ENCODE measurements around the gene THRB.

The THRB gene

DNA sequence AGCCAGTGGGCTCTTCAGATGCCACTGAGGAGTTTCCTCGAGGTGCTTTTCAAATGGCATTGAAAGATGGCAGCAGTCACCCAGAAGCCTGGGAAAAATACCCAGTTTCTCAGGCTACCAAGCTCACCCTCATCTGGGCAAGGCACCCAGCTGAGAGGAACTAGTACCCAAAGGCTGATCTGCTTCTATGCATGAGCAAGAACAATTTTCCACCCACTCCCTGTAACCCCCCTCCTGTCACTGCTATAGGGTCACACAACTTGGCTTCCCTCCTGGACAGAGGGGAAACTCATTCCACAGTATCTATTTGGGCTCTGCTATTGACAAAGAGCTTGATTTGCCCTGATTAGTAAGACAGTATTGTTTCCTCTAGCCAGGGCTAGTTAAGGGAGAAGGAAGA is 31.9 kb downstream of the THRB start:
- FAIRE-seq: no peak
- TF ChIP-seq, protein P1, sequence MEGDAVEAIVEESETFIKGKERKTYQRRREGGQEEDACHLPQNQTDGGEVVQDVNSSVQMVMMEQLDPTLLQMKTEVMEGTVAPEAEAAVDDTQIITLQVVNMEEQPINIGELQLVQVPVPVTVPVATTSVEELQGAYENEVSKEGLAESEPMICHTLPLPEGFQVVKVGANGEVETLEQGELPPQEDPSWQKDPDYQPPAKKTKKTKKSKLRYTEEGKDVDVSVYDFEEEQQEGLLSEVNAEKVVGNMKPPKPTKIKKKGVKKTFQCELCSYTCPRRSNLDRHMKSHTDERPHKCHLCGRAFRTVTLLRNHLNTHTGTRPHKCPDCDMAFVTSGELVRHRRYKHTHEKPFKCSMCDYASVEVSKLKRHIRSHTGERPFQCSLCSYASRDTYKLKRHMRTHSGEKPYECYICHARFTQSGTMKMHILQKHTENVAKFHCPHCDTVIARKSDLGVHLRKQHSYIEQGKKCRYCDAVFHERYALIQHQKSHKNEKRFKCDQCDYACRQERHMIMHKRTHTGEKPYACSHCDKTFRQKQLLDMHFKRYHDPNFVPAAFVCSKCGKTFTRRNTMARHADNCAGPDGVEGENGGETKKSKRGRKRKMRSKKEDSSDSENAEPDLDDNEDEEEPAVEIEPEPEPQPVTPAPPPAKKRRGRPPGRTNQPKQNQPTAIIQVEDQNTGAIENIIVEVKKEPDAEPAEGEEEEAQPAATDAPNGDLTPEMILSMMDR (IDR thresholded peaks at IDR 0.05; ENCODE audit: insufficient read depth, missing control alignments): no peak

DNA sequence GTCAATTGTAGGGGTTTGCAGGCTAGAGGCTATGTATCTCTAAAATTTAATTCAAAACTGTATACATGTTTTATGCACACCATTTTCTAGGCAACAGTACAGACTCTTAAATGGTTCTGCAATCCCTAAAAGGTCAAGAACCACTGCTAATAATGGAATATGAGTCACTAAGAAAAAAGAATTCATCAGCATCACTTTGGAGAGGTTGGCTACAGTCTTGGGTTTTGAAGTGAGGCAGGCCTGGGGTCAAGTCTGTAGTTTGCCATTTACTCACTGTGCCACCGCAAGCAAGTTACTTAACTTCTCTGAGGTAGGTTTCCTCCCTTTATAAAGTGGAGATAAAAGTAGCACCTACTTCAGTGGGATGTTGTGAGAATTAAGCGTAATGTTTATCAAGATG is 33.7 kb downstream of the THRB start:
- DNase-seq (ENCODE audit: insufficient read length, low spot score) (no peak), FAIRE-seq (no peak)
- TF ChIP-seq, protein P1 (IDR thresholded peaks at IDR 0.05; ENCODE audit: insufficient read depth, missing control alignments): no peak

More for the DNA sequence above, 31.9 kb downstream of the THRB start:
- no peak for DNase-seq (ENCODE audit: insufficient read length, low spot score)

DNA sequence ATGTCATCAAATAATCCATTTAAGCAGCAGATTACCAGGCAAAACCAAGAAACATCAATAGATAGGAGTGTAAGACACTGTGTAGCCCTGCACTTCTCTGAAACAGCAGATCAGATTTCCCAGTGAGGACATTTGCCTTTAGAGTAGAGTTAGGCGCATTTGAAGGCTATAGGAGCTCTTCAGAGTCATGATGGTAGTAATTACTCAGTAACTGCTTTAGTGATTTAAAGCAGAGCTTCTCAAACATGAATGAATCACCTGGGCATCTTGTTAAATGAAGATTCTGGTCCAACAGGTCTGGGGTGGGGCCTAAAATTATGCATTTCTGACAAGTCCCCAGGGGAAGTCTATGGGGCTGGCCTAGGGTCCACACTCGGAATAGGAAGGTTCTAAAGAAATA is 36.9 kb downstream of the THRB start:
- FAIRE-seq: no peak
- TF ChIP-seq, protein P1 (IDR thresholded peaks at IDR 0.05; ENCODE audit: insufficient read depth, missing control alignments): no peak
- DNase-seq (ENCODE audit: insufficient read length, low spot score): no peak

DNA sequence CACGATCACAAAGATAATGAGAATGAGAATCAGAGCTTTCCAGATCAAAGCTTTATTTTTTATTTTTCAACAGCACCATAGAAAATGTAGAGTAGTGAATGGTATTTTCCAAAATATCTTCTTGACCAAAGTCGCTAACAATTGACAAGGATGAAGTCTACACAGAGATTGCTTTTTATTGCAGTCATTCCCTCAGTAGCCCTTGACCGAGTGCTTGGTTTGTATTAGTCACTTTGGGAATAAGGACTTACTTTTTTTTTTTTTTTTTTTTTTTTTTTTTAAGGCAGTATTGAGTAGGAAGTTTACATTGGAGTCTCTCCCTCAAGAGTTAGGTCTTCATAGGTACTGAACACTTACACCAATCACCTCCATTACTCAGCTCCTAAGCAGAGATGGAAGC is 39.8 kb downstream of the THRB start:
- FAIRE-seq: no peak
- DNase-seq (ENCODE audit: insufficient read length, low spot score): no peak
- TF ChIP-seq, protein P1 (IDR thresholded peaks at IDR 0.05; ENCODE audit: insufficient read depth, missing control alignments): no peak

DNA sequence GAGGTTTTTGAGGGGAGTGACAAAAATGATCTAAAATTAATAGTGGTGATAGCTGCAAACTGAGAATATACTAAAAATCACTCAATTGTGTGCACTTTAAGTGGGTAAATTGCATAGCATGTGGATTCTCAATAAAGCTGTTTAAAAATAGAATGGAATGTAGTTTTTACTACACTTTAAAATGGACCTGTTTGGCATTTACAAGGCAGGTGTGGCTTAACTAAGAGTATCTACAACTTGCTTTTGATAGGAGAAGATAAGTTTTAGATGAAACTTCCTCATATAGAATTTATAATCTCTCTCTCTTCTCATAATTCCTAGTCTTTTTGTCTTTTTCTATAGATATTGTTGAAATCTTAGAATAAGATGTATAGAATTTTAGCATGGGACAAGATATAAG is 40.3 kb downstream of the THRB start:
- FAIRE-seq: no peak
- no peak for DNase-seq (ENCODE audit: insufficient read length, low spot score)
- TF ChIP-seq, protein P1 (IDR thresholded peaks at IDR 0.05; ENCODE audit: insufficient read depth, missing control alignments): no peak

DNA sequence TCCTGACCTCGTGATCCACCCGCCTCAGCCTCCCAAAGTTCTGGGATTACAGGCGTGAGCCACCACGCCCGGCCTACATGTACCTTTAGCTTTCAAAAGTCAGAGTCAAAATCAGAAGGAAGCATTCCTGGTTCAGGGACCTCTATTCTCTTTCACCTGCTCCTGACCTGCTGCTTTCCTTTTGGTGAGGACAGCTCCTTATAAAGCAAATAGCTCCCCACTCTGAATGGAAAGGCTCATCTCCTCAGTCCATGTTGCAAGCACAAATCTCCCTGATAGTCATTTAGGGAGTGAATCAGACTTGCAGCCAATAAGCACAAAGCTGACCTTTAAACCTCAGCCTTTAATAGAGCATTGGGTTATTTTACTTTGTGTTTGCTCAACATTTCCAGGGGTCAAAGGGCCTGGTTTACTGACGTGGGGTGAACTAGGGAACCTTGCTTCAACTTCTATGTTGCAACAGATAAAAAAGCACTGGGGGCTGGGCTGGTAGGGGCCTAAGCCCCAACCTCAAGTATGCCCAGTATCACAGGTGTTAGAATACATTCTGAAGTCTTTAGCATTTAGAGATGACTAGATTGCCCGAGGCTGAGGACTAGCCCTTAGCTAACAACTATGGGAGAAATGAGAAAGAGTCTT is 43.1 kb downstream of the THRB start:
- FAIRE-seq: no peak
- no peak for DNase-seq (ENCODE audit: insufficient read length, low spot score)
- TF ChIP-seq, protein P1 (IDR thresholded peaks at IDR 0.05; ENCODE audit: insufficient read depth, missing control alignments): no peak

DNA sequence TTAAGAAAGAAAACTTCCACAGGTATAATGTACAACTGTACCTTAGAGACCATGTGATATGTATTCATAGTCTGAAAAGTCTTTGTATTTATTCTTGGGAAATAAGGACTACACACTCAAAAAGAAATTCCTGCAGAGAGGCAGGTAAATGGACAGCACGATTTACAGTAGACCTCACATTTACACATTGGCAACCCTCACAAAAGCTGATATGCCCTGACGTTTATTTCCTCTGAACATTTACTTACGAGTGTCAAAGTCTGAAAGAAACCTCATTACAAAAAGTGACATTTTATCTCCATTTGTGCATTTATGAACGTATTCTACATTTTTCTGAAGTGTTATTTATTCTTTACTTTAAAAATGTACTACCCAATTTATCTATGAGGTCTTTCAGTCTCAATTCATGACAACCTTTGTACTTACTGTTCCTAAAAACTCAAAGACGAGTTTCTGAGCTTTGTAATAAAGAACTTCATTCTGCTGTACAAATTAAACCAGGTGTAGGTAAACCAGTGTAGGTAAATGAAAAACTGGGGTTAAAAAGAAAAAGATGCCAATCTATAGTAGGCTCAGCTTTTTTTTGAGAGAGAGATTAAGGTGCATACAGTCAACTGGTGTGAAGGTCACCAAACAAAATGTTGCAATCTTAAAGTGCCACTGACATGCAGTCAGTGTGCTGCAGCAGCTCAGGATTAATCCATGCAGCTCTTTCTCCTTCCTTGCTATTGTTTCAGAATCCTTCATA is 44.3 kb downstream of the THRB start:
- no peak for FAIRE-seq
- TF ChIP-seq, protein P1 (IDR thresholded peaks at IDR 0.05; ENCODE audit: insufficient read depth, missing control alignments): no peak
- DNase-seq (ENCODE audit: insufficient read length, low spot score): no peak

Measured in D721Med (cell line).